KMS-11 (cell line): Measurements from ENCODE around the gene PPA2.

ENCODE experiments used
- H2AFZ ChIP-seq: fragments of 200-600 bp; sonication (generic); 2 replicates; pipeline ENCODE4 v1.6.1; 2016; ENCODE audit warnings: antibody characterized with exemption, mixed run types, low read depth
- H3K27ac ChIP-seq: fragments of 200-600 bp; sonication (generic); 2 replicates; pipeline ENCODE4 v1.6.1; 2016; ENCODE audit warnings: mild to moderate bottlenecking, mixed run types
- H3K27me3 ChIP-seq: fragments of 200-600 bp; sonication (generic); 2 replicates; pipeline ENCODE4 v1.6.1; 2017; ENCODE audit warnings: mild to moderate bottlenecking, low read depth, mixed run types, moderate library complexity; ENCODE audit not compliant: insufficient read depth
- H3K36me3 ChIP-seq: fragments of 200-600 bp; sonication (generic); 2 replicates; pipeline ENCODE4 v1.6.1; 2017; ENCODE audit warnings: mild to moderate bottlenecking, mixed run types; ENCODE audit not compliant: insufficient read depth
- H3K4me1 ChIP-seq: fragments of 200-600 bp; sonication (generic); 2 replicates; pipeline ENCODE4 v1.6.1; 2016; ENCODE audit warnings: mild to moderate bottlenecking, low read depth, mixed run types; ENCODE audit not compliant: poor library complexity, severe bottlenecking
- H3K4me2 ChIP-seq: fragments of 200-600 bp; sonication (generic); 2 replicates; pipeline ENCODE4 v1.7.0; 2016; ENCODE audit warnings: mild to moderate bottlenecking, mixed run types
- H3K4me3 ChIP-seq: fragments of 200-600 bp; sonication (generic); IDR thresholded peaks from 2 replicates; pipeline ENCODE4 v1.6.1; 2017; ENCODE audit warnings: low read depth, low read length, mixed read lengths; ENCODE audit not compliant: insufficient read depth
- H3K79me2 ChIP-seq: fragments of 200-600 bp; sonication (generic); 2 replicates; pipeline ENCODE4 v1.6.1; 2016; ENCODE audit warnings: low read depth, mixed run types; ENCODE audit not compliant: insufficient read depth
- H3K9ac ChIP-seq: fragments of 200-600 bp; sonication (generic); 2 replicates; pipeline ENCODE4 v1.6.1; 2016; ENCODE audit warnings: mild to moderate bottlenecking, mixed run types
- H4K20me1 ChIP-seq: fragments of 200-600 bp; sonication (generic); 2 replicates; pipeline ENCODE4 v1.6.1; 2016; ENCODE audit warnings: mild to moderate bottlenecking, mixed run types; ENCODE audit not compliant: insufficient read depth
- TF ChIP-seq, protein P1 (sequence below): fragments of 200-600 bp; sonication (generic); conservative IDR thresholded peaks from 2 replicates; pipeline ENCODE4 v1.6.1; 2017; ENCODE audit warnings: low read depth, mild to moderate bottlenecking, antibody characterized with exemption, low read length, moderate library complexity, mixed read lengths

The PPA2 gene

DNA sequence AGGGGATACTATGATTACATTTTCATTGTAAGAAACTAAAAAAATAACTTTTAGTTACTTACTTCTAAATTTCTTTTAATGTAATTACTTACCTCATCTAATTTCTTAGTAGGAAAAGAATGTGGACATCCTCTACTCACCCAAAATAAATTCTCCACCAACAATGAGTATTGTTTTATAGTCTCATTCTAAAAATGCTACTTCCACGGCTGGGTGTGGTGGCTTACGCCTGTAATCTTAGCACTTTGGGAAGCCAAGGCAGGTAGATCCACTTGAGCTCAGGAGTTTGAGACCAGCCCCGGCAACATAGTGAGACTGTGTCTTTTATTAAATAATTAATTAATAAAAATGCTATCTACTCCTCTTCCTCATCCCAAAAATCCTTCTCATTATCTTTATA is 99.8 kb downstream of the PPA2 start:
- Histone ChIP-seq H3K79me2 (no peaks in the 10 kb centered on the region), H3K36me3 (no peaks in the 10 kb centered on the region; the same call in 1 of the 2 replicates), H3K4me2 (no peak overlapping the region), H4K20me1 (no peaks in the 10 kb centered on the region), H3K4me3 (no peak overlapping the region), H2AFZ (no peak overlapping the region), H3K9ac (no peak overlapping the region), H3K27ac (no peak overlapping the region), H3K4me1 (no peaks in the 10 kb centered on the region), H3K27me3 (no peaks in the 10 kb centered on the region; the same call in 1 of the 2 replicates)
- TF ChIP-seq, protein P1, sequence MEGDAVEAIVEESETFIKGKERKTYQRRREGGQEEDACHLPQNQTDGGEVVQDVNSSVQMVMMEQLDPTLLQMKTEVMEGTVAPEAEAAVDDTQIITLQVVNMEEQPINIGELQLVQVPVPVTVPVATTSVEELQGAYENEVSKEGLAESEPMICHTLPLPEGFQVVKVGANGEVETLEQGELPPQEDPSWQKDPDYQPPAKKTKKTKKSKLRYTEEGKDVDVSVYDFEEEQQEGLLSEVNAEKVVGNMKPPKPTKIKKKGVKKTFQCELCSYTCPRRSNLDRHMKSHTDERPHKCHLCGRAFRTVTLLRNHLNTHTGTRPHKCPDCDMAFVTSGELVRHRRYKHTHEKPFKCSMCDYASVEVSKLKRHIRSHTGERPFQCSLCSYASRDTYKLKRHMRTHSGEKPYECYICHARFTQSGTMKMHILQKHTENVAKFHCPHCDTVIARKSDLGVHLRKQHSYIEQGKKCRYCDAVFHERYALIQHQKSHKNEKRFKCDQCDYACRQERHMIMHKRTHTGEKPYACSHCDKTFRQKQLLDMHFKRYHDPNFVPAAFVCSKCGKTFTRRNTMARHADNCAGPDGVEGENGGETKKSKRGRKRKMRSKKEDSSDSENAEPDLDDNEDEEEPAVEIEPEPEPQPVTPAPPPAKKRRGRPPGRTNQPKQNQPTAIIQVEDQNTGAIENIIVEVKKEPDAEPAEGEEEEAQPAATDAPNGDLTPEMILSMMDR: no peak

DNA sequence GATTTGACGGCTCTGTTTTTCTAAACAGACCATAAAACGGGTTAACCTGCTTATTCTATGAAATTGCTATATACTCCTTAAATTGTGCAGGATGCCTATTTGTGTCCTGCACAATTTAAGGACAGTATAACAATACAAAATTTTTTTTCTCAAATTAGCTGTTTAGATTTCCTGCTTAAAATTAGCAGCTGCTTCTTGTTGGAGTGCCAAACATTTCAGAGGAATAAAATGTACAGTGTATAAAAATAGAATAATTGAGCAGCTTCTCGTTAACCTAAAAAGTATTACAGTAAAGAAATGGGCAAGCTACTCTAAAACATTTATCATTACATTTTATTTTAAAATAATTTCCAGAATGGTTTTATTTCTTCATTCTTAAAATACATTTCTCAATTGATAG is 100.5 kb downstream of the PPA2 start:
- H3K36me3 ChIP-seq: no peaks in the 10 kb centered on the region; the same call in 1 of the 2 replicates
- no peaks in the 10 kb centered on the region for H3K79me2 ChIP-seq
- no peak overlapping the region for H2AFZ ChIP-seq
- no peak overlapping the region for H3K27ac ChIP-seq
- H4K20me1 ChIP-seq: no peaks in the 10 kb centered on the region
- H3K4me3 ChIP-seq: no peak overlapping the region
- no peak overlapping the region for H3K9ac ChIP-seq
- no peaks in the 10 kb centered on the region; the same call in 1 of the 2 replicates for H3K27me3 ChIP-seq
- TF ChIP-seq, protein P1: no peak
- no peak overlapping the region for H3K4me2 ChIP-seq
- no peaks in the 10 kb centered on the region for H3K4me1 ChIP-seq

DNA sequence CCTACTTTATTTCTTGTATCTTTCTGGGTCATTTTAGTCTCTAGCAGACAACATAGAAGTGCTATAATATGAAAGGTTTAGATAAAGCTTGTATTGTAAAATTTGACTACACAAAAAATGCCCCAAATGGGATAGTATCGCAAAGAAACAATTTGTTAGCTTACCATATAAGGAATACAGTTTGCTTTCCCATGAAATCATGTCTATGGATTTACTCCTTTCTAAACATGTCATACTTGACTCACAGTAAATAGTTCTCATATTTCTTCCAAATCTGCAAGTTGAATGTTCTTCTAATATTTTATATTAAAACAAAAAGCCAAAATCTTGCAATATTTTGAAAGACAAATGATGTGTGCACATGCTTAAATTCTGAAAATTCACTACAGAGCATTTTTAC is 103.9 kb downstream of the PPA2 start:
- TF ChIP-seq, protein P1: no peak
- H3K4me3 ChIP-seq: no peak overlapping the region
- no peak overlapping the region for H3K27ac ChIP-seq
- no peaks in the 10 kb centered on the region; the same call in 1 of the 2 replicates for H3K36me3 ChIP-seq
- no peak overlapping the region for H2AFZ ChIP-seq
- no peaks in the 10 kb centered on the region for H3K4me1 ChIP-seq
- H3K27me3 ChIP-seq: no peaks in the 10 kb centered on the region; the same call in 1 of the 2 replicates
- H4K20me1 ChIP-seq: no peaks in the 10 kb centered on the region
- H3K79me2 ChIP-seq: no peaks in the 10 kb centered on the region
- H3K4me2 ChIP-seq: no peak overlapping the region
- no peak overlapping the region for H3K9ac ChIP-seq

DNA sequence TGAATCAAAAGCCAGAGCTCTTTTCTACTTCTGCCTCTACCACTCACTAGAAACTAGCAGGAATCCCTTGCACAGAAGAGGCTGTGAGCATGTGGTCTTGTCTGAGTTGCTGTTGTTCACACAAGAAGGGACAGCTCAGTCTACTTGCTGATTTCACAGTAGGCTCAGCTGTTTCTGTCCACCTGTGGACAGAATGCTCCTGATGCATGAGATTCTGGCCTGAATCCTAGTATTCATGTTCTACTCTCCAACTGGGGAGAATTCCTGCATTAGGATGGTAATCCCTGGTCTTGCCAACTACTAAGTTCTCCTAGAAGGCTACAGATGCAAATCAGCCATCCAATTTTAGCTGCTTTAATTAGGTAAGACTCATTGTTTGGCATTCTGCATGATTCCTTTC is 112.8 kb downstream of the PPA2 start:
- Histone ChIP-seq H3K79me2 (no peaks in the 10 kb centered on the region), H4K20me1 (no peaks in the 10 kb centered on the region), H3K36me3 (no peaks in the 10 kb centered on the region), H3K9ac (no peak overlapping the region), H3K4me1 (peaks cover 13% of the 10 kb centered on the region), H3K27me3 (no peaks in the 10 kb centered on the region), H2AFZ (no peak overlapping the region), H3K4me2 (no peak overlapping the region), H3K27ac (no peak overlapping the region), H3K4me3 (no peak overlapping the region)
- TF ChIP-seq, protein P1: no peak
